Measurements from ENCODE around the gene LHFPL3. TPM values are rescaled to one million over a fixed set of nuclear protein-coding genes. Genes with fewer than 3 reads are reported as not detected.
A peak's percentile ranks its signal among the peaks of the same experiment; 100 is the strongest.

Gene LHFPL3
- total and polyA plus RNA-seq, 9 of the 15 experiments (the other 6 are each of a cell fraction or from before 2014, with no cell fraction given), result 0.21 to 0.52 TPM; not detected in 7

GRCh38 chr7:104584620-104585019, 256.2 kb downstream of the LHFPL3 start (continued):
- TF ChIP-seq PKNOX1 (IDR thresholded peaks at IDR 0.05) (no peak), ZBTB2 (IDR thresholded peaks at IDR 0.05) (no peak), MAFK (IDR thresholded peaks at IDR 0.05; ENCODE audit: low read length) (no peak), ARHGAP35 (IDR thresholded peaks at IDR 0.05; ENCODE audit: partially characterized antibody) (no peak), TSC22D4 (tag; IDR thresholded peaks at IDR 0.05) (no peak), FOS (IDR thresholded peaks at IDR 0.05; ENCODE audit: extremely low read depth, insufficient read length) (no peak), HCFC1 (IDR thresholded peaks at IDR 0.05; ENCODE audit: low read depth, low read length) (no peak), ZNF282 (CRISPR knock-in tag; IDR thresholded peaks at IDR 0.05) (no peak), ZNF507 (tag; conservative IDR thresholded peaks at IDR 0.05) (no peak), ZNF354B (CRISPR knock-in tag; IDR thresholded peaks at IDR 0.05) (no peak), NCOA1 (IDR thresholded peaks at IDR 0.05; ENCODE audit: low read depth) (no peak), JUND (IDR thresholded peaks at IDR 0.05; ENCODE audit: borderline replicate concordance, low read depth, low read length) (peak; percentile 52; the same call in 1 of the 2 replicates), JUND (tag; IDR thresholded peaks at IDR 0.05; ENCODE audit: borderline replicate concordance, low read depth, low read length) (peak; percentile 75), PHTF2 (CRISPR knock-in tag; IDR thresholded peaks at IDR 0.05) (no peak), THRA (IDR thresholded peaks at IDR 0.05) (no peak), ZNF398 (CRISPR knock-in tag; IDR thresholded peaks at IDR 0.05) (no peak), RFX5 (IDR thresholded peaks at IDR 0.05; ENCODE audit: low read depth, low read length) (no peak), FOXK2 (conservative IDR thresholded peaks at IDR 0.05 in 1 of 2, IDR thresholded peaks at IDR 0.05 in 1 of 2; ENCODE audit: low read depth in 2 of 2) (no peak), TRIM24 (IDR thresholded peaks at IDR 0.05) (peak in 1 of 2 experiments; percentile 41; a peak in 1 of 4 replicates), SIRT6 (IDR thresholded peaks at IDR 0.05; ENCODE audit: low read depth, low read length) (no peak), ZC3H11A (IDR thresholded peaks at IDR 0.05; ENCODE audit: low read depth, low read length) (no peak)
- TF ChIP-seq, protein P1, sequence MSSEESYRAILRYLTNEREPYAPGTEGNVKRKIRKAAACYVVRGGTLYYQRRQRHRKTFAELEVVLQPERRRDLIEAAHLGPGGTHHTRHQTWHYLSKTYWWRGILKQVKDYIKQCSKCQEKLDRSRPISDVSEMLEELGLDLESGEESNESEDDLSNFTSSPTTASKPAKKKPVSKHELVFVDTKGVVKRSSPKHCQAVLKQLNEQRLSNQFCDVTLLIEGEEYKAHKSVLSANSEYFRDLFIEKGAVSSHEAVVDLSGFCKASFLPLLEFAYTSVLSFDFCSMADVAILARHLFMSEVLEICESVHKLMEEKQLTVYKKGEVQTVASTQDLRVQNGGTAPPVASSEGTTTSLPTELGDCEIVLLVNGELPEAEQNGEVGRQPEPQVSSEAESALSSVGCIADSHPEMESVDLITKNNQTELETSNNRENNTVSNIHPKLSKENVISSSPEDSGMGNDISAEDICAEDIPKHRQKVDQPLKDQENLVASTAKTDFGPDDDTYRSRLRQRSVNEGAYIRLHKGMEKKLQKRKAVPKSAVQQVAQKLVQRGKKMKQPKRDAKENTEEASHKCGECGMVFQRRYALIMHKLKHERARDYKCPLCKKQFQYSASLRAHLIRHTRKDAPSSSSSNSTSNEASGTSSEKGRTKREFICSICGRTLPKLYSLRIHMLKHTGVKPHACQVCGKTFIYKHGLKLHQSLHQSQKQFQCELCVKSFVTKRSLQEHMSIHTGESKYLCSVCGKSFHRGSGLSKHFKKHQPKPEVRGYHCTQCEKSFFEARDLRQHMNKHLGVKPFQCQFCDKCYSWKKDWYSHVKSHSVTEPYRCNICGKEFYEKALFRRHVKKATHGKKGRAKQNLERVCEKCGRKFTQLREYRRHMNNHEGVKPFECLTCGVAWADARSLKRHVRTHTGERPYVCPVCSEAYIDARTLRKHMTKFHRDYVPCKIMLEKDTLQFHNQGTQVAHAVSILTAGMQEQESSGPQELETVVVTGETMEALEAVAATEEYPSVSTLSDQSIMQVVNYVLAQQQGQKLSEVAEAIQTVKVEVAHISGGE (CRISPR knock-in tag; IDR thresholded peaks at IDR 0.05), result no peak

Measured in K562 (cell line).